Measurements from ENCODE around the gene ABHD2. TPM values are rescaled to one million over a fixed set of nuclear protein-coding genes. Genes with fewer than 3 reads are reported as not detected.

Gene ABHD2
- total and polyA plus RNA-seq, 9 of the 15 experiments (the other 6 are each of a cell fraction or from before 2014, with no cell fraction given): 16.9 to 99.8 (median 47.5) TPM

DNA sequence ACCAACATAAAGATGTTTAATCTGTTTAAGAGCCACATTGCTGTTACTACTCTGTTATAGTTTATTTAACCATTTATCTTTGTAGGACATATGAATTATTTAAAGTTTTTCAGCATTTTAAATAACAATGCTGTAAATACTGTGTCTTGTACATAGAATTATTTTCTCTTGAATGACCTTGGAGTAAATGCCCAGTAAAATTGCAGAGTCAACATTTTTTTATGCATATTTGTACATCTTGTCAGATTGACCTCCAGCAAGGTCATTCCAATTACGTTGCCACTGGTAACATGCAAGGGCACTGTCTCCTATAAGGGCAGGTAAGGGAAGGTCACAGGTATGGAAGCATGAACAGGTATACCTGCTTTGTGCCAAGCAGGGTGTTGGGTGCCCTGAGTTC, 68.8 kb downstream of the ABHD2 start:
- no TSS peak for BruUV-seq (replicated peaks)
- ChIA-PET POLR2A (interaction anchor here (1.4 kb wide), 1 partner anchor 10 kb away, joined by 6 read pairs; no protein-coding TSS in a partner anchor), CTCF (ENCODE audit: low intra/inter-chr PET ratio) (no interaction called here)
- FAIRE-seq: no peak
- Histone ChIP-seq H3K27me3 (ENCODE audit: control insufficient read depth in 2 of 2, insufficient read depth in 2 of 2, low read length in 2 of 2) (no peaks in the 10 kb centered on the region), H2AFZ (ENCODE audit: low read depth, low read length) (no peak overlapping the region), H3K79me2 (ENCODE audit: control insufficient read depth, insufficient read depth, low read length) (no peaks in the 10 kb centered on the region; the same call in 2 of the 3 replicates), H3K9me1 (ENCODE audit: control insufficient read depth, insufficient read depth, low read length) (no peaks in the 10 kb centered on the region), H3K9me3 (replicated peaks; ENCODE audit: control insufficient read depth, insufficient read depth, low read depth, low read length) (no peaks in the 10 kb centered on the region), H3K4me3 (no peak overlapping the region), H3K36me3 (ENCODE audit: control insufficient read depth, insufficient read depth, low read length) (peaks cover 74% of the 10 kb centered on the region), H3K9ac (ENCODE audit: insufficient read depth in 1 of 2, low read depth in 2 of 2, low read length in 2 of 2) (no peak overlapping the region), H3K27ac (ENCODE audit: extremely low read depth, low read depth, low read length) (no peak overlapping the region), H3K4me1 (replicated peaks in 1 of 2; ENCODE audit: control insufficient read depth in 2 of 2, insufficient read depth in 2 of 2, low read length in 2 of 2) (no peaks in the 10 kb centered on the region), H3K4me2 (ENCODE audit: insufficient read depth, low read length) (no peak overlapping the region), H4K20me1 (replicated peaks; ENCODE audit: control insufficient read depth, insufficient read depth, low read length) (no peaks in the 10 kb centered on the region)
- in situ Hi-C loops (cut with MboI): no loop called here
- WGBS (ENCODE audit: insufficient coverage, low coverage, missing lambda C conversion rate): 75% methylated on average over 1 of the region's 1 CpG
- DNase-seq (ENCODE audit: extremely low read depth in 1 of 4, low spot score in 3 of 4): no peak
- intact Hi-C loops (cut with micrococcal nuclease): no loop called here
- no peak for ATAC-seq
- no peak for TF ChIP-seq NELFE (IDR thresholded peaks at IDR 0.05; ENCODE audit: insufficient read depth, insufficient read length)
- no peak for TF ChIP-seq ESRRA (IDR thresholded peaks at IDR 0.05; ENCODE audit: borderline replicate concordance, low read depth)
- peak; percentile 72 for TF ChIP-seq MAFG (tag; conservative IDR thresholded peaks at IDR 0.05)
- TF ChIP-seq, protein P1, sequence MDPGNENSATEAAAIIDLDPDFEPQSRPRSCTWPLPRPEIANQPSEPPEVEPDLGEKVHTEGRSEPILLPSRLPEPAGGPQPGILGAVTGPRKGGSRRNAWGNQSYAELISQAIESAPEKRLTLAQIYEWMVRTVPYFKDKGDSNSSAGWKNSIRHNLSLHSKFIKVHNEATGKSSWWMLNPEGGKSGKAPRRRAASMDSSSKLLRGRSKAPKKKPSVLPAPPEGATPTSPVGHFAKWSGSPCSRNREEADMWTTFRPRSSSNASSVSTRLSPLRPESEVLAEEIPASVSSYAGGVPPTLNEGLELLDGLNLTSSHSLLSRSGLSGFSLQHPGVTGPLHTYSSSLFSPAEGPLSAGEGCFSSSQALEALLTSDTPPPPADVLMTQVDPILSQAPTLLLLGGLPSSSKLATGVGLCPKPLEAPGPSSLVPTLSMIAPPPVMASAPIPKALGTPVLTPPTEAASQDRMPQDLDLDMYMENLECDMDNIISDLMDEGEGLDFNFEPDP (CRISPR knock-in tag; IDR thresholded peaks at IDR 0.05): no peak
- no peak for TF ChIP-seq ZBTB34 (CRISPR knock-in tag; IDR thresholded peaks at IDR 0.05)
- peak; percentile 86 for TF ChIP-seq MAFK (IDR thresholded peaks at IDR 0.05; ENCODE audit: low read length)
- TF ChIP-seq, protein P2, sequence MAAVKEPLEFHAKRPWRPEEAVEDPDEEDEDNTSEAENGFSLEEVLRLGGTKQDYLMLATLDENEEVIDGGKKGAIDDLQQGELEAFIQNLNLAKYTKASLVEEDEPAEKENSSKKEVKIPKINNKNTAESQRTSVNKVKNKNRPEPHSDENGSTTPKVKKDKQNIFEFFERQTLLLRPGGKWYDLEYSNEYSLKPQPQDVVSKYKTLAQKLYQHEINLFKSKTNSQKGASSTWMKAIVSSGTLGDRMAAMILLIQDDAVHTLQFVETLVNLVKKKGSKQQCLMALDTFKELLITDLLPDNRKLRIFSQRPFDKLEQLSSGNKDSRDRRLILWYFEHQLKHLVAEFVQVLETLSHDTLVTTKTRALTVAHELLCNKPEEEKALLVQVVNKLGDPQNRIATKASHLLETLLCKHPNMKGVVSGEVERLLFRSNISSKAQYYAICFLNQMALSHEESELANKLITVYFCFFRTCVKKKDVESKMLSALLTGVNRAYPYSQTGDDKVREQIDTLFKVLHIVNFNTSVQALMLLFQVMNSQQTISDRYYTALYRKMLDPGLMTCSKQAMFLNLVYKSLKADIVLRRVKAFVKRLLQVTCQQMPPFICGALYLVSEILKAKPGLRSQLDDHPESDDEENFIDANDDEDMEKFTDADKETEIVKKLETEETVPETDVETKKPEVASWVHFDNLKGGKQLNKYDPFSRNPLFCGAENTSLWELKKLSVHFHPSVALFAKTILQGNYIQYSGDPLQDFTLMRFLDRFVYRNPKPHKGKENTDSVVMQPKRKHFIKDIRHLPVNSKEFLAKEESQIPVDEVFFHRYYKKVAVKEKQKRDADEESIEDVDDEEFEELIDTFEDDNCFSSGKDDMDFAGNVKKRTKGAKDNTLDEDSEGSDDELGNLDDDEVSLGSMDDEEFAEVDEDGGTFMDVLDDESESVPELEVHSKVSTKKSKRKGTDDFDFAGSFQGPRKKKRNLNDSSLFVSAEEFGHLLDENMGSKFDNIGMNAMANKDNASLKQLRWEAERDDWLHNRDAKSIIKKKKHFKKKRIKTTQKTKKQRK (IDR thresholded peaks at IDR 0.05; ENCODE audit: borderline replicate concordance, low read depth, low read length): no peak
- peak; percentile 92 for TF ChIP-seq ZNF316 (IDR thresholded peaks at IDR 0.05)
- no peak for TF ChIP-seq MEIS2 (IDR thresholded peaks at IDR 0.05; ENCODE audit: partially characterized antibody)
- TF ChIP-seq TFAP4 (CRISPR knock-in tag; IDR thresholded peaks at IDR 0.05; ENCODE audit: borderline replicate concordance): no peak
- TF ChIP-seq C11orf30 (IDR thresholded peaks at IDR 0.05; ENCODE audit: low read depth): peak; percentile 84
- TF ChIP-seq MAFF (IDR thresholded peaks at IDR 0.05; ENCODE audit: low read length): peak; percentile 89
- TF ChIP-seq ETS1 (conservative IDR thresholded peaks at IDR 0.05; ENCODE audit: control insufficient read depth, low read depth, low read length): no peak
